HG03442 (cell line): Measurements from ENCODE around the gene CALU.

Source experiments
- ATAC-seq: cut with Tn5 transposase; IDR thresholded peaks from one replicate; pipeline ENCODE4 v1.9.1; 2021; ENCODE audit warnings: mild to moderate bottlenecking, moderate library complexity; ENCODE audit not compliant: unreplicated experiment

The CALU gene

GRCh38 chr7:128783143-128783861 is 44.1 kb downstream of the CALU start:
- ATAC-seq, result no peak

- no peak for ATAC-seq
Observed at GRCh38 chr7:128785738-128786137, 46.6 kb downstream of the CALU start.

- no peak for ATAC-seq
Observed at GRCh38 chr7:128788446-128789412, 49.6 kb downstream of the CALU start.

- ATAC-seq, result peak; percentile 19
Observed at GRCh38 chr7:128790315-128791041, 51.3 kb downstream of the CALU start.

GRCh38 chr7:128791121-128791971 is 52.2 kb downstream of the CALU start, which contains the start of gene CCDC136:
CCDC136 (plus strand) TSS chr7:128791968; CDS start chr7:128792412, 444 bp downstream.
- peak; percentile 67 for ATAC-seq

GRCh38 chr7:128791972-128792327 is 52.8 kb downstream of the CALU start:
- ATAC-seq, result no peak

- ATAC-seq, result no peak
Observed at GRCh38 chr7:128792471-128793180, 53.5 kb downstream of the CALU start.

GRCh38 chr7:128793181-128793547 is 54.0 kb downstream of the CALU start:
- no peak for ATAC-seq

- no peak for ATAC-seq
Observed at GRCh38 chr7:128794020-128794419, 54.9 kb downstream of the CALU start.

- no peak for ATAC-seq
Observed at GRCh38 chr7:128794436-128794835, 55.3 kb downstream of the CALU start.

GRCh38 chr7:128795129-128795528 is 56.0 kb downstream of the CALU start:
- ATAC-seq, result no peak

- ATAC-seq, result no peak
Observed at GRCh38 chr7:128796327-128796726, 57.2 kb downstream of the CALU start.

- ATAC-seq, result no peak
Observed at GRCh38 chr7:128799451-128799850, 60.3 kb downstream of the CALU start.

GRCh38 chr7:128800567-128800966 is 61.4 kb downstream of the CALU start:
- ATAC-seq, result no peak

- ATAC-seq, result no peak
Observed at GRCh38 chr7:128801003-128801402, 61.8 kb downstream of the CALU start.

- no peak for ATAC-seq
Observed at GRCh38 chr7:128801667-128802418, 62.7 kb downstream of the CALU start.

- no peak for ATAC-seq
Observed at GRCh38 chr7:128804484-128804883, 65.3 kb downstream of the CALU start.

- ATAC-seq, result no peak
Observed at GRCh38 chr7:128805225-128805624, 66.1 kb downstream of the CALU start.

- ATAC-seq, result no peak
Observed at GRCh38 chr7:128807191-128807590, 68.0 kb downstream of the CALU start.
